ENCODE measurements around the gene OR1S1. TPM values are rescaled to one million over a fixed set of nuclear protein-coding genes. Genes with fewer than 3 reads are reported as not detected.

Gene OR1S1
- total and polyA plus RNA-seq, 2 donors (not counting 3 experiments of a cell fraction or from before 2014, with no cell fraction given), result not detected

- POLR2A ChIA-PET, result no interaction called here
Measured at GRCh38 chr11:58179648-58180047, 32.9 kb upstream of the OR1S1 start.

More at GRCh38 chr11:58179648-58180047, 32.9 kb upstream of the OR1S1 start:
- Histone ChIP-seq H2AFZ (ENCODE audit: low read depth, low read length) (no peak overlapping the region), H3K27ac (ENCODE audit: insufficient read depth, low read depth, low read length) (no peak overlapping the region), H3K36me3 (ENCODE audit: control insufficient read depth in 2 of 2, extremely low read depth in 1 of 2, insufficient read depth in 2 of 2, low read length in 2 of 2) (no peaks in the 10 kb centered on the region), H3K27me3 (ENCODE audit: control insufficient read depth in 2 of 2, insufficient read depth in 2 of 2, low read length in 2 of 2) (no peaks in the 10 kb centered on the region), H3K79me2 (ENCODE audit: control insufficient read depth, insufficient read depth, low read length) (no peaks in the 10 kb centered on the region), H3K4me2 (ENCODE audit: insufficient read depth, low read length) (no peak overlapping the region), H3K4me1 (ENCODE audit: control insufficient read depth, extremely low read depth, insufficient read depth, low read length) (no peaks in the 10 kb centered on the region), H3K9me3 (replicated peaks; ENCODE audit: control insufficient read depth, insufficient read depth, low read length) (no peaks in the 10 kb centered on the region), H3K4me3 (replicated peaks in 1 of 3; ENCODE audit: insufficient read depth in 1 of 3, low read depth in 1 of 3, low read length in 3 of 3) (no peak overlapping the region), H3K9me1 (replicated peaks; ENCODE audit: control insufficient read depth, extremely low read depth, insufficient read depth, low read length) (no peaks in the 10 kb centered on the region), H4K20me1 (replicated peaks; ENCODE audit: control insufficient read depth, extremely low read depth, insufficient read depth, low read length) (no peaks in the 10 kb centered on the region), H3K9ac (replicated peaks; ENCODE audit: extremely low read depth, insufficient read depth, low read length) (no peak overlapping the region)
- dilution Hi-C loops (cut with MboI; ENCODE audit: extremely low pct_ligation_motif_present, low sequenced_read_pairs), result no loop called here
- FAIRE-seq (no peak), DNase-seq (ENCODE audit: low read depth, low spot score) (no peak)
- CTCF ChIA-PET, result no interaction called here
- TF ChIP-seq POLR2AphosphoS5 (IDR thresholded peaks at IDR 0.05; ENCODE audit: insufficient read depth, low read depth, low read length) (no peak), MAX (IDR thresholded peaks at IDR 0.05; ENCODE audit: insufficient read depth, insufficient read length) (no peak), FOS (IDR thresholded peaks at IDR 0.05; ENCODE audit: borderline replicate concordance, insufficient read depth, low read length) (no peak), GATA2 (IDR thresholded peaks at IDR 0.05; ENCODE audit: insufficient read depth, insufficient read length, low read depth, low read length) (no peak), EZH2 (IDR thresholded peaks at IDR 0.05; ENCODE audit: borderline replicate concordance, low read depth, low read length, severe bottlenecking) (no peak), CTCF (IDR thresholded peaks at IDR 0.05; ENCODE audit: extremely low read depth in 1 of 2, insufficient read depth in 1 of 2, low read depth in 1 of 2, low read length in 2 of 2) (no peak), POLR2A (IDR thresholded peaks at IDR 0.05; ENCODE audit: low read depth, low read length) (no peak), MYC (IDR thresholded peaks at IDR 0.05; ENCODE audit: low read depth, low read length) (no peak), JUN (IDR thresholded peaks at IDR 0.05; ENCODE audit: borderline replicate concordance, insufficient read depth, insufficient read length, low read depth) (no peak)
- intact Hi-C loops (cut with micrococcal nuclease), result no loop called here
- BruUV-seq (replicated peaks), result no TSS peak

Data from endothelial cell of umbilical vein (primary cell).